Measurements from ENCODE around the gene BTBD10. TPM values are rescaled to one million over a fixed set of nuclear protein-coding genes. Genes with fewer than 3 reads are reported as not detected.

BTBD10 gene
- total RNA-seq, 1 donor from 2014 or later: 120 TPM

GRCh38 chr11:13461291-13461690 lies 1.7 kb downstream of the BTBD10 start:
- FAIRE-seq (no peak), DNase-seq (ENCODE audit: low read depth) (no peak)
- TF ChIP-seq CTCF (IDR thresholded peaks at IDR 0.05; ENCODE audit: insufficient read depth, low read length, severe bottlenecking): no peak
- no peak overlapping the region for H3K4me3 ChIP-seq (ENCODE audit: low read depth, low read length)
- no peaks in the 10 kb centered on the region for H3K36me3 ChIP-seq (ENCODE audit: control insufficient read depth, insufficient read depth, low read length)
- no peaks in the 10 kb centered on the region for H3K27me3 ChIP-seq (ENCODE audit: control insufficient read depth, insufficient read depth, low read length)

GRCh38 chr11:13450832-13451397 lies 12.1 kb downstream of the BTBD10 start:
- no peak for TF ChIP-seq CTCF (IDR thresholded peaks at IDR 0.05; ENCODE audit: insufficient read depth, low read length, severe bottlenecking)
- FAIRE-seq (no peak), DNase-seq (ENCODE audit: low read depth) (no peak)
- Histone ChIP-seq H3K4me3 (ENCODE audit: low read depth, low read length) (no peak overlapping the region), H3K27me3 (ENCODE audit: control insufficient read depth, insufficient read depth, low read length) (no peaks in the 10 kb centered on the region), H3K36me3 (ENCODE audit: control insufficient read depth, insufficient read depth, low read length) (no peaks in the 10 kb centered on the region)

- DNase-seq (ENCODE audit: low read depth) (no peak), FAIRE-seq (no peak)
- Histone ChIP-seq H3K36me3 (ENCODE audit: control insufficient read depth, insufficient read depth, low read length) (no peaks in the 10 kb centered on the region), H3K27me3 (ENCODE audit: control insufficient read depth, insufficient read depth, low read length) (no peaks in the 10 kb centered on the region), H3K4me3 (ENCODE audit: low read depth, low read length) (no peak overlapping the region)
- TF ChIP-seq CTCF (IDR thresholded peaks at IDR 0.05; ENCODE audit: insufficient read depth, low read length, severe bottlenecking): no peak
These were observed 13.5 kb downstream of the BTBD10 start for GRCh38 chr11:13449522-13449921.

GRCh38 chr11:13448876-13449275 lies 14.1 kb downstream of the BTBD10 start:
- FAIRE-seq (no peak), DNase-seq (ENCODE audit: low read depth) (no peak)

GRCh38 chr11:13446444-13446843 lies 16.6 kb downstream of the BTBD10 start:
- Histone ChIP-seq H3K36me3 (ENCODE audit: control insufficient read depth, insufficient read depth, low read length) (no peaks in the 10 kb centered on the region), H3K27me3 (ENCODE audit: control insufficient read depth, insufficient read depth, low read length) (no peaks in the 10 kb centered on the region), H3K4me3 (ENCODE audit: low read depth, low read length) (no peak overlapping the region)
- no peak for TF ChIP-seq CTCF (IDR thresholded peaks at IDR 0.05; ENCODE audit: insufficient read depth, low read length, severe bottlenecking)
- DNase-seq (ENCODE audit: low read depth) (peak; percentile 48), FAIRE-seq (no peak)

More at GRCh38 chr11:13448876-13449275, 14.1 kb downstream of the BTBD10 start:
- no peak for TF ChIP-seq CTCF (IDR thresholded peaks at IDR 0.05; ENCODE audit: insufficient read depth, low read length, severe bottlenecking)
- H3K27me3 ChIP-seq (ENCODE audit: control insufficient read depth, insufficient read depth, low read length): no peaks in the 10 kb centered on the region
- no peaks in the 10 kb centered on the region for H3K36me3 ChIP-seq (ENCODE audit: control insufficient read depth, insufficient read depth, low read length)
- H3K4me3 ChIP-seq (ENCODE audit: low read depth, low read length): no peak overlapping the region

- FAIRE-seq (no peak), DNase-seq (ENCODE audit: low read depth) (no peak)
- Histone ChIP-seq H3K36me3 (ENCODE audit: control insufficient read depth, insufficient read depth, low read length) (no peaks in the 10 kb centered on the region), H3K27me3 (ENCODE audit: control insufficient read depth, insufficient read depth, low read length) (no peaks in the 10 kb centered on the region), H3K4me3 (ENCODE audit: low read depth, low read length) (no peak overlapping the region)
- no peak for TF ChIP-seq CTCF (IDR thresholded peaks at IDR 0.05; ENCODE audit: insufficient read depth, low read length, severe bottlenecking)
These were observed 17.4 kb downstream of the BTBD10 start for GRCh38 chr11:13445588-13445987.

All from bronchial epithelial cell (primary cell).